WTC11 (cell line): Measurements from ENCODE around the gene ASB8. TPM values are rescaled to one million over a fixed set of nuclear protein-coding genes. Genes with fewer than 3 reads are reported as not detected.
A peak's percentile ranks its signal among the peaks of the same experiment; 100 is the strongest.

Experiments
- ATAC-seq: fragments of 200-7000 bp; cut with Tn5 transposase; 2 replicates; pipeline ENCODE4 v1.10.0; 2021; ENCODE audit warnings: mild to moderate bottlenecking, moderate library complexity
- CTCF ChIA-PET: fragments of 300-600 bp; sonication (Branson Sonifier 250); formaldehyde crosslinking; loops from one replicate; lab custom pipeline; 2021; ENCODE audit warnings: antibody characterized with exemption; lab: Charles Lee
- POLR2A ChIA-PET: fragments of 350-600 bp; sonication (Branson Sonifier 250); formaldehyde crosslinking; loops from one replicate; lab custom pipeline; 2021; ENCODE audit warnings: antibody characterized with exemption; lab: Charles Lee
- DNase-seq: peaks from one replicate; pipeline ENCODE4 v3.0.0; 2021; ENCODE audit warnings: low spot score
- H3K27ac Mint-ChIP-seq: 2 replicates; pipeline ENCODE4 v1.8.0; 2021; ENCODE audit warnings: mixed read lengths
- H3K27me3 Mint-ChIP-seq: 2 replicates; pipeline ENCODE4 v1.8.0; 2021; ENCODE audit warnings: low read depth, mild to moderate bottlenecking, moderate library complexity, mixed read lengths
- H3K36me3 Mint-ChIP-seq: 2 replicates; pipeline ENCODE4 v1.8.0; 2021; ENCODE audit warnings: mixed read lengths
- H3K4me1 Mint-ChIP-seq: 2 replicates; pipeline ENCODE4 v1.8.0; 2022; ENCODE audit warnings: mixed read lengths
- H3K4me3 Mint-ChIP-seq: 2 replicates; pipeline ENCODE4 v1.8.0; 2021; ENCODE audit warnings: mild to moderate bottlenecking, moderate library complexity, mixed read lengths
- H3K9me3 Mint-ChIP-seq: 2 replicates; pipeline ENCODE4 v1.8.0; 2021; ENCODE audit warnings: mixed read lengths
- FOXP1 ChIP-seq: sonication (generic); formaldehyde crosslinking; IDR thresholded peaks from 2 replicates; pipeline ENCODE4 v1.8.0; 2022; ENCODE audit warnings: missing genetic modification reagents, mild to moderate bottlenecking, moderate library complexity, borderline replicate concordance
- HMGXB4 ChIP-seq: sonication (generic); formaldehyde crosslinking; IDR thresholded peaks from 2 replicates; pipeline ENCODE4 v1.8.1; 2023; ENCODE audit warnings: mild to moderate bottlenecking, moderate library complexity, missing genetic modification reagents
- JUN ChIP-seq: sonication (generic); formaldehyde crosslinking; IDR thresholded peaks from 2 replicates; pipeline ENCODE4 v1.8.0; 2023; ENCODE audit warnings: mild to moderate bottlenecking, missing genetic modification reagents
- MAX ChIP-seq: sonication (generic); formaldehyde crosslinking; IDR thresholded peaks from 2 replicates; pipeline ENCODE4 v1.8.0; 2022; ENCODE audit warnings: mild to moderate bottlenecking, missing genetic modification reagents
- NFATC4 ChIP-seq: fragments of 250-450 bp; sonication (Bioruptor Pico); IDR thresholded peaks from 2 replicates; pipeline ENCODE4 v1.9.0; 2021; ENCODE audit warnings: mild to moderate bottlenecking
- PRDM15 ChIP-seq: sonication (generic); formaldehyde crosslinking; IDR thresholded peaks from 2 replicates; pipeline ENCODE4 v1.8.0; 2022; ENCODE audit warnings: missing genetic modification reagents
- RELA ChIP-seq: sonication (generic); formaldehyde crosslinking; IDR thresholded peaks from 2 replicates; pipeline ENCODE4 v1.8.1; 2022; ENCODE audit warnings: missing genetic modification reagents, mild to moderate bottlenecking, borderline replicate concordance
- SMAD3 ChIP-seq: sonication (generic); formaldehyde crosslinking; IDR thresholded peaks from 2 replicates; pipeline ENCODE4 v1.8.0; 2022; ENCODE audit warnings: missing genetic modification reagents, mild to moderate bottlenecking, borderline replicate concordance
- TEAD1 ChIP-seq: sonication (generic); formaldehyde crosslinking; IDR thresholded peaks from 2 replicates; pipeline ENCODE4 v1.8.0; 2022; ENCODE audit warnings: mild to moderate bottlenecking, missing genetic modification reagents
- ZBTB21 ChIP-seq: sonication (generic); formaldehyde crosslinking; IDR thresholded peaks from 2 replicates; pipeline ENCODE4 v1.8.1; 2023; ENCODE audit warnings: mild to moderate bottlenecking, missing genetic modification reagents, borderline replicate concordance
- ZNF138 ChIP-seq: sonication (generic); formaldehyde crosslinking; conservative IDR thresholded peaks from 2 replicates; pipeline ENCODE4 v1.8.1; 2022; ENCODE audit warnings: mild to moderate bottlenecking, moderate library complexity, missing genetic modification reagents
- ZNF219 ChIP-seq: sonication (generic); formaldehyde crosslinking; IDR thresholded peaks from 2 replicates; pipeline ENCODE4 v1.8.0; 2023; ENCODE audit warnings: missing genetic modification reagents, mild to moderate bottlenecking, borderline replicate concordance
- ZNF317 ChIP-seq: sonication (generic); formaldehyde crosslinking; IDR thresholded peaks from 2 replicates; pipeline ENCODE4 v1.8.1; 2023; ENCODE audit warnings: low read depth, mild to moderate bottlenecking, moderate library complexity, missing genetic modification reagents, borderline replicate concordance
- total RNA-seq: library from RNA; stranded (reverse); gene quantifications from 3 replicates; pipeline ENCODE4 v1.2.3, GENCODE V29; 2021
- TF ChIP-seq, protein P1 (sequence below): sonication (generic); formaldehyde crosslinking; IDR thresholded peaks from 2 replicates; pipeline ENCODE4 v1.8.0; 2023; ENCODE audit warnings: mild to moderate bottlenecking, missing genetic modification reagents
- TF ChIP-seq, protein P2 (sequence below): sonication (generic); formaldehyde crosslinking; conservative IDR thresholded peaks from 2 replicates; pipeline ENCODE4 v1.8.1; 2023; ENCODE audit warnings: mild to moderate bottlenecking, low read depth, missing genetic modification reagents, moderate library complexity

ASB8 gene
- total RNA-seq, 1 experiment from 2014 or later = 7.4 TPM

- CTCF ChIA-PET = interaction anchor here (0.8 to 2.4 kb wide), 21 partner anchors 10 to 435 kb away, joined by 3 to 23 read pairs (median 5); partner anchors contain the start of genes ASB8, PFKM, TMEM106C and VDR
- H3K27me3 Mint-ChIP-seq = peaks cover 99% of the 10 kb centered on the region
- no peaks in the 10 kb centered on the region for H3K9me3 Mint-ChIP-seq
- peak within 1 kb of the TSS; percentile 51 for H3K27ac Mint-ChIP-seq
- H3K36me3 Mint-ChIP-seq = no peaks in the 10 kb centered on the region
- ATAC-seq = peak; percentile 85
- H3K4me3 Mint-ChIP-seq = peak within 1 kb of the TSS; percentile 81
- H3K4me1 Mint-ChIP-seq = peaks cover 29% of the 10 kb centered on the region
- DNase-seq = peak; percentile 74
- POLR2A ChIA-PET = interaction anchor here (1.0 to 1.6 kb wide), 4 partner anchors 14 to 370 kb away, joined by 3 to 7 read pairs (median 3); partner anchors contain the start of gene ASB8
- TF ChIP-seq FOXP1 (CRISPR knock-in tag) = 0 out of 2 replicates have a peak, but pooled peaks have one; percentile 23
- TF ChIP-seq, protein P1, sequence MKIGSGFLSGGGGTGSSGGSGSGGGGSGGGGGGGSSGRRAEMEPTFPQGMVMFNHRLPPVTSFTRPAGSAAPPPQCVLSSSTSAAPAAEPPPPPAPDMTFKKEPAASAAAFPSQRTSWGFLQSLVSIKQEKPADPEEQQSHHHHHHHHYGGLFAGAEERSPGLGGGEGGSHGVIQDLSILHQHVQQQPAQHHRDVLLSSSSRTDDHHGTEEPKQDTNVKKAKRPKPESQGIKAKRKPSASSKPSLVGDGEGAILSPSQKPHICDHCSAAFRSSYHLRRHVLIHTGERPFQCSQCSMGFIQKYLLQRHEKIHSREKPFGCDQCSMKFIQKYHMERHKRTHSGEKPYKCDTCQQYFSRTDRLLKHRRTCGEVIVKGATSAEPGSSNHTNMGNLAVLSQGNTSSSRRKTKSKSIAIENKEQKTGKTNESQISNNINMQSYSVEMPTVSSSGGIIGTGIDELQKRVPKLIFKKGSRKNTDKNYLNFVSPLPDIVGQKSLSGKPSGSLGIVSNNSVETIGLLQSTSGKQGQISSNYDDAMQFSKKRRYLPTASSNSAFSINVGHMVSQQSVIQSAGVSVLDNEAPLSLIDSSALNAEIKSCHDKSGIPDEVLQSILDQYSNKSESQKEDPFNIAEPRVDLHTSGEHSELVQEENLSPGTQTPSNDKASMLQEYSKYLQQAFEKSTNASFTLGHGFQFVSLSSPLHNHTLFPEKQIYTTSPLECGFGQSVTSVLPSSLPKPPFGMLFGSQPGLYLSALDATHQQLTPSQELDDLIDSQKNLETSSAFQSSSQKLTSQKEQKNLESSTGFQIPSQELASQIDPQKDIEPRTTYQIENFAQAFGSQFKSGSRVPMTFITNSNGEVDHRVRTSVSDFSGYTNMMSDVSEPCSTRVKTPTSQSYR (CRISPR knock-in tag) = 0 out of 2 replicates have a peak, but pooled peaks have one; percentile 42
- 0 out of 2 replicates have a peak, but pooled peaks have one; percentile 23 for TF ChIP-seq ZNF219 (CRISPR knock-in tag)
- no peak for TF ChIP-seq ZNF317 (CRISPR knock-in tag)
- peak; percentile 50; the same call in 1 of the 2 replicates for TF ChIP-seq HMGXB4 (CRISPR knock-in tag)
- TF ChIP-seq TEAD1 = peak; percentile 49; the same call in 1 of the 2 replicates
These were observed 26.0 kb upstream of the ASB8 start, which contains the start of gene CCDC184 for GRCh38 chr12:48183091-48183875. TSS of gene CCDC184 (plus strand) at chr12:48183644. CDS start at chr12:48184123, 479 bp downstream.

- ChIA-PET POLR2A (interaction anchor here (1.0 to 1.6 kb wide), 4 partner anchors 15 to 369 kb away, joined by 3 to 7 read pairs (median 3); partner anchors contain the start of gene ASB8), CTCF (interaction anchor here (0.8 to 2.4 kb wide), 21 partner anchors 9 to 436 kb away, joined by 3 to 23 read pairs (median 5); partner anchors contain the start of genes ASB8, PFKM, TMEM106C and VDR)
- Mint-ChIP-seq H3K27me3 (peaks cover 95% of the 10 kb centered on the region), H3K27ac (no peak overlapping the region), H3K36me3 (no peaks in the 10 kb centered on the region), H3K4me1 (peaks cover 29% of the 10 kb centered on the region), H3K9me3 (no peaks in the 10 kb centered on the region), H3K4me3 (peak overlapping the region; percentile 81)
- no peak for ATAC-seq
- DNase-seq = no peak
- TF ChIP-seq RELA (CRISPR knock-in tag) (no peak), MAX (CRISPR knock-in tag) (no peak), ZBTB21 (CRISPR knock-in tag) (no peak), PRDM15 (CRISPR knock-in tag) (no peak), ZNF138 (CRISPR knock-in tag) (no peak), SMAD3 (CRISPR knock-in tag) (no peak), JUN (CRISPR knock-in tag) (no peak), NFATC4 (CRISPR knock-in tag) (no peak)
- TF ChIP-seq, protein P1 (CRISPR knock-in tag) = no peak
- TF ChIP-seq, protein P2, sequence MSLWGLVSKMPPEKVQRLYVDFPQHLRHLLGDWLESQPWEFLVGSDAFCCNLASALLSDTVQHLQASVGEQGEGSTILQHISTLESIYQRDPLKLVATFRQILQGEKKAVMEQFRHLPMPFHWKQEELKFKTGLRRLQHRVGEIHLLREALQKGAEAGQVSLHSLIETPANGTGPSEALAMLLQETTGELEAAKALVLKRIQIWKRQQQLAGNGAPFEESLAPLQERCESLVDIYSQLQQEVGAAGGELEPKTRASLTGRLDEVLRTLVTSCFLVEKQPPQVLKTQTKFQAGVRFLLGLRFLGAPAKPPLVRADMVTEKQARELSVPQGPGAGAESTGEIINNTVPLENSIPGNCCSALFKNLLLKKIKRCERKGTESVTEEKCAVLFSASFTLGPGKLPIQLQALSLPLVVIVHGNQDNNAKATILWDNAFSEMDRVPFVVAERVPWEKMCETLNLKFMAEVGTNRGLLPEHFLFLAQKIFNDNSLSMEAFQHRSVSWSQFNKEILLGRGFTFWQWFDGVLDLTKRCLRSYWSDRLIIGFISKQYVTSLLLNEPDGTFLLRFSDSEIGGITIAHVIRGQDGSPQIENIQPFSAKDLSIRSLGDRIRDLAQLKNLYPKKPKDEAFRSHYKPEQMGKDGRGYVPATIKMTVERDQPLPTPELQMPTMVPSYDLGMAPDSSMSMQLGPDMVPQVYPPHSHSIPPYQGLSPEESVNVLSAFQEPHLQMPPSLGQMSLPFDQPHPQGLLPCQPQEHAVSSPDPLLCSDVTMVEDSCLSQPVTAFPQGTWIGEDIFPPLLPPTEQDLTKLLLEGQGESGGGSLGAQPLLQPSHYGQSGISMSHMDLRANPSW = no peak
These were observed 25.3 kb upstream of the ASB8 start for GRCh38 chr12:48182631-48183030.
